Activated CD8-positive, alpha-beta memory T cell treated with anti-CD3 and anti-CD28 coated beads, Interleukin-2, amount 10 ng/mL, durations not matched to agents 7 days and 5 days (primary cell): Measurements from ENCODE around the gene ZDHHC9. TPM values are rescaled to one million over a fixed set of nuclear protein-coding genes. Genes with fewer than 3 reads are reported as not detected.
A peak's percentile ranks its signal among the peaks of the same experiment; 100 is the strongest.

Experiments
- ATAC-seq: fragments of 150-1000 bp; cut with Tn5 transposase; one replicate; pipeline ENCODE4 v1.10.0; 2021; ENCODE audit warnings: moderate library complexity
- CTCF ChIA-PET: fragments of 350-600 bp; sonication (Branson Sonifier 250); formaldehyde crosslinking; loops from one replicate; lab custom pipeline; 2021; ENCODE audit warnings: antibody characterized with exemption; lab: Charles Lee
- DNase-seq: peaks from one replicate; pipeline ENCODE4 v3.0.0-alpha.2; 2020
- H3K27ac Mint-ChIP-seq: one replicate; pipeline ENCODE4 v1.8.0; 2021; ENCODE audit warnings: mild to moderate bottlenecking, mixed read lengths
- H3K27me3 Mint-ChIP-seq: one replicate; pipeline ENCODE4 v1.8.0; 2021; ENCODE audit warnings: mixed read lengths
- H3K36me3 Mint-ChIP-seq: one replicate; pipeline ENCODE4 v1.8.0; 2021; ENCODE audit warnings: mild to moderate bottlenecking, mixed read lengths
- H3K4me1 Mint-ChIP-seq: one replicate; pipeline ENCODE4 v1.8.0; 2021; ENCODE audit warnings: mixed read lengths
- H3K4me3 Mint-ChIP-seq: one replicate; pipeline ENCODE4 v1.8.0; 2021; ENCODE audit warnings: mild to moderate bottlenecking, moderate library complexity, mixed read lengths
- H3K9me3 Mint-ChIP-seq: one replicate; pipeline ENCODE4 v1.8.0; 2022; ENCODE audit warnings: low read depth, mixed read lengths
- total RNA-seq, 2 experiments: library from RNA; stranded (reverse); gene quantifications; one replicate each; pipeline ENCODE4 v1.2.3, GENCODE V29; 2021

The ZDHHC9 gene
- total RNA-seq, 2 experiments from 2014 or later: 5.5 to 7.3 TPM

GRCh38 chrX:129762448-129762847, 81.2 kb downstream of the ZDHHC9 start:
- H3K27ac Mint-ChIP-seq: no peak overlapping the region
- peaks cover 55% of the 10 kb centered on the region for H3K4me1 Mint-ChIP-seq

GRCh38 chrX:129761596-129761995, 82.1 kb downstream of the ZDHHC9 start:
- no peaks in the 10 kb centered on the region for H3K27me3 Mint-ChIP-seq
- no peak for ATAC-seq
- H3K4me1 Mint-ChIP-seq: peaks cover 56% of the 10 kb centered on the region
- H3K27ac Mint-ChIP-seq: no peak overlapping the region
- DNase-seq: no peak
- H3K36me3 Mint-ChIP-seq: peaks cover 5% of the 10 kb centered on the region
- H3K9me3 Mint-ChIP-seq: no peaks in the 10 kb centered on the region
- H3K4me3 Mint-ChIP-seq: no peak overlapping the region
- CTCF ChIA-PET: interaction anchor here (6.5 kb wide), 1 partner anchor 19 kb away, joined by 66 read pairs; the partner anchor contains the start of gene SASH3

More at GRCh38 chrX:129762448-129762847, 81.2 kb downstream of the ZDHHC9 start:
- Mint-ChIP-seq H3K36me3 (peaks cover 5% of the 10 kb centered on the region), H3K4me3 (no peak overlapping the region), H3K9me3 (no peaks in the 10 kb centered on the region), H3K27me3 (no peaks in the 10 kb centered on the region)
- DNase-seq: no peak
- ATAC-seq: no peak
- CTCF ChIA-PET: interaction anchor here (1.0 to 6.5 kb wide), 2 partner anchors 14 to 18 kb away, joined by 4 to 66 read pairs; partner anchors contain the start of gene SASH3

- peaks cover 4% of the 10 kb centered on the region for H3K36me3 Mint-ChIP-seq
- ATAC-seq: no peak
- H3K9me3 Mint-ChIP-seq: no peaks in the 10 kb centered on the region
- H3K4me1 Mint-ChIP-seq: peaks cover 59% of the 10 kb centered on the region
- no peak overlapping the region for H3K27ac Mint-ChIP-seq
- CTCF ChIA-PET: interaction anchor here (6.5 kb wide), 1 partner anchor 20 kb away, joined by 66 read pairs; the partner anchor contains the start of gene SASH3
- no peak for DNase-seq
- no peak overlapping the region for H3K4me3 Mint-ChIP-seq
- H3K27me3 Mint-ChIP-seq: no peaks in the 10 kb centered on the region
Measured at GRCh38 chrX:129760981-129761380, 82.7 kb downstream of the ZDHHC9 start.

GRCh38 chrX:129760155-129760554, 83.5 kb downstream of the ZDHHC9 start:
- no peak for DNase-seq
- H3K9me3 Mint-ChIP-seq: no peaks in the 10 kb centered on the region
- ATAC-seq: peak; percentile 7
- peak overlapping the region; percentile 87 for H3K27ac Mint-ChIP-seq
- H3K36me3 Mint-ChIP-seq: peaks cover 2% of the 10 kb centered on the region
- peaks cover 62% of the 10 kb centered on the region for H3K4me1 Mint-ChIP-seq
- no peak overlapping the region for H3K4me3 Mint-ChIP-seq
- CTCF ChIA-PET: interaction anchor here (0.8 to 6.5 kb wide), 9 partner anchors 9 to 301 kb away, joined by 3 to 66 read pairs (median 5); partner anchors contain the start of gene SASH3
- H3K27me3 Mint-ChIP-seq: no peaks in the 10 kb centered on the region

GRCh38 chrX:129759576-129760061, 84.1 kb downstream of the ZDHHC9 start:
- DNase-seq (peak; percentile 84), ATAC-seq (peak; percentile 77)
- Mint-ChIP-seq H3K9me3 (no peaks in the 10 kb centered on the region), H3K27me3 (no peaks in the 10 kb centered on the region), H3K4me1 (peaks cover 66% of the 10 kb centered on the region), H3K4me3 (peak overlapping the region; percentile 39), H3K36me3 (peaks cover 2% of the 10 kb centered on the region), H3K27ac (peak overlapping the region; percentile 87)
- CTCF ChIA-PET: interaction anchor here (0.5 to 6.5 kb wide), 10 partner anchors 9 to 301 kb away, joined by 3 to 66 read pairs (median 4); partner anchors contain the start of gene SASH3

GRCh38 chrX:129755779-129756650, 87.7 kb downstream of the ZDHHC9 start:
- H3K27ac Mint-ChIP-seq: peak overlapping the region; percentile 77
- peak overlapping the region; percentile 60 for H3K4me3 Mint-ChIP-seq
- ATAC-seq: peak; percentile 41
- DNase-seq: peak; percentile 58
- CTCF ChIA-PET: interaction anchor here (0.7 to 2.9 kb wide), 17 partner anchors 9 to 305 kb away, joined by 3 to 17 read pairs (median 6); partner anchors contain the start of gene SASH3
- H3K36me3 Mint-ChIP-seq: no peaks in the 10 kb centered on the region
- H3K4me1 Mint-ChIP-seq: peaks cover 62% of the 10 kb centered on the region
- no peaks in the 10 kb centered on the region for H3K9me3 Mint-ChIP-seq
- no peaks in the 10 kb centered on the region for H3K27me3 Mint-ChIP-seq

- H3K36me3 Mint-ChIP-seq: no peaks in the 10 kb centered on the region
Measured at GRCh38 chrX:129754056-129755024, 89.3 kb downstream of the ZDHHC9 start.

More at GRCh38 chrX:129754056-129755024, 89.3 kb downstream of the ZDHHC9 start:
- no peaks in the 10 kb centered on the region for H3K9me3 Mint-ChIP-seq
- peaks cover 45% of the 10 kb centered on the region for H3K4me1 Mint-ChIP-seq
- ATAC-seq (no peak), DNase-seq (no peak)
- CTCF ChIA-PET: interaction anchor here (0.7 to 2.9 kb wide), 15 partner anchors 10 to 119 kb away, joined by 3 to 15 read pairs (median 4); partner anchors contain the start of gene APLN
- H3K4me3 Mint-ChIP-seq: no peak overlapping the region
- no peak overlapping the region for H3K27ac Mint-ChIP-seq
- no peaks in the 10 kb centered on the region for H3K27me3 Mint-ChIP-seq

Other genes starting within 250 kb of the ZDHHC9 start
- under 1 TPM; 0.14 to 0.15 TPM for gene APLN, start 188.9 kb downstream of the ZDHHC9 start, total RNA-seq
- 1 to 10 TPM; 1.0 to 1.2 TPM for gene XPNPEP2, start 104.9 kb downstream of the ZDHHC9 start, total RNA-seq
- 100 to 1,000 TPM; 231 to 248 TPM for gene SASH3, start 63.9 kb downstream of the ZDHHC9 start, total RNA-seq
- gene UTP14A, start 62.3 kb upstream of the ZDHHC9 start, total RNA-seq: 10 to 100 TPM; 22.8 to 37.0 TPM
- 10 to 100 TPM in 1 of 2 experiments, 1 to 10 TPM in 1; 9.1 to 10.2 TPM for gene BCORL1, start 138.7 kb upstream of the ZDHHC9 start, total RNA-seq